AG04449 (cell line): ENCODE results near the gene RBM4.

Experiments used
- CTCF ChIA-PET: fragments of 350-600 bp; formaldehyde crosslinking; extraction: SDS; loops from one replicate; lab custom pipeline; 2021; ENCODE audit warnings: antibody characterized with exemption; lab: Yijun Ruan, JAX
- POLR2A ChIA-PET: fragments of 400-600, 350-600 bp; formaldehyde crosslinking; extraction: SDS; loops from one replicate; lab custom pipeline; 2020; ENCODE audit warnings: antibody characterized with exemption, inconsistent platforms; lab: Yijun Ruan, JAX
- DNase-seq: peaks from one replicate; pipeline ENCODE4 v3.0.0-alpha.2; 2010; ENCODE audit warnings: low read depth, low spot score
- H3K4me3 ChIP-seq: 2 replicates; pipeline ENCODE4 v1.5.1; 2011; ENCODE audit warnings: low read depth, mild to moderate bottlenecking, control low read depth, low read length
- CTCF ChIP-seq: IDR thresholded peaks from one replicate; pipeline ENCODE4 v1.5.1; 2011; ENCODE audit warnings: mild to moderate bottlenecking, moderate library complexity, low read length, control low read depth, inconsistent platforms; ENCODE audit not compliant: insufficient read depth; ENCODE audit errors: missing control alignments

RBM4 gene

DNA sequence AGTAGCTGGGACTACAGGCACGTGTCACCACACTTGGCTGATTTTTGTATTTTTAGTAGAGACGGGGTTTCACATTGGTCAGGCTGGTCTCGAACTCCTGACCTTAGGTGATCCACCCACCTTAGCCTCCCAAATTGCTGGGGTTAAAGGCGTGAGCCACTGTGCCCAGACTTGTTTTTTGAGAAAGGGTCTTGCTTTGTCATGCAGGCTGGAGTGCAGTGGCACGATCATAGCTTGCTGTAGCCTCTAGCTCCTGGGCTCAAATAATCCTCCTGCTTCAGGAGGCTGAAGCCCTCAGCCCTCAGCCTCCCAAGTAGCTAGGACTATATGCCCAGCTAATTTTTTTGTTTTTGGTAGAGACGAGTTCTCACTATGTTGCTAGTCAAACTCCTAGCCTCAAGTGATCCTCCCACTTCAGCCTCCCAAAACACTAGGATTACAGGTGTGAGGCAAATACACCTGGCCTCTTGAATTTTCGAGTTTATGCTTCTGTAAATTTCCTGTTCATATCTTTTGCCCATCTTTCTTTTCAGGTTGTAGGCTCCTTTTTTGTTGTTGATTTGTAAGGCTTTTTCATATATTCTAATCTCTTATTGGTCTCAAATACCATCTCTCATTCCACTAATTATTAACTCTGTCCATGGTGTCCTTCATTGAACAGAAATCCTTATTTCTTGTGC is 42.6 kb downstream of the RBM4 start:
- no peak overlapping the region for H3K4me3 ChIP-seq
- CTCF ChIA-PET, result interaction anchor here (1.2 to 7.0 kb wide), 5 partner anchors 11 to 273 kb away, joined by 3 to 115 read pairs (median 35); no protein-coding TSS in a partner anchor
- POLR2A ChIA-PET, result no interaction called here
- no peak for TF ChIP-seq CTCF
- DNase-seq, result no peak

DNA sequence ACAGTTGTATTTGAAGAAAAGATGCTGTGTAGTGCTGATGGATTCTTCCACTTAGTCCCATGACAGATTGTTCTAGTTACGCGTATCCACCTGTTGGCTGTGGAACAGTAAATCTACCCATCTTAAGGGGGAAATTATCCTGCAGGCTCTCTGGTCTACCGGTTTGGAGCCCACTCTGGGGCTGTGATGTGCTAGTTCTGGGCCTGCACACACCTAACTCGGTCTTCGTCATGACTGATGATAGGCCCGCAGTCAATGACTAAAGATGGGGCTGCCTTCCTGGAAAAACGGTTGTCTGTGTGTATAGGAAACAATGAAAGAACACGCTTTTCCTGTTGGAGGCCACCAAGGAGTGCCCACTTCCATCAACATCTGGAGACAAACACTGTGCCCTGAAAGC is 45.4 kb downstream of the RBM4 start:
- no peak for DNase-seq
- CTCF ChIA-PET, result interaction anchor here (1.1 kb wide), 1 partner anchor 11 kb away, joined by 3 read pairs; no protein-coding TSS in a partner anchor
- POLR2A ChIA-PET, result no interaction called here

DNA sequence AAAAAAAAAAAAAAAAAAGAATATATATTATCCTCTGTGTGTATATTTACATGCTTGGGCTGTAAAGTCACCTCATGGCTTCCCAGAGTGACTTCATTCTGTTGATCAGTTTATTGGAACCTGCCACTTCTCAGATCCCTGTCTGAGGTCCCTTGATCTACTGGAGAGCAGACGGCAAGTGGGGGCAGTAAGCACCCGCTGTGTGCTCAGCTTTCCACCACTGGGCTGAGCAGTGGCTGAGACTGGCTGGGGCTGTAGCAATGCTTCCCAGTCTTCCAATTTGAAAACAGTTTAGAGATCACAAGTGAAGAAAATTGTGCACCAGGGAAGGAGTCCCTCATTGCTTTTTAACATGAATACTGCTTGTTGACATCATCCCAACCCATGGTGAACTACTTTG is 46.1 kb downstream of the RBM4 start:
- no peak overlapping the region for H3K4me3 ChIP-seq
- TF ChIP-seq CTCF, result no peak
- ChIA-PET CTCF (interaction anchor here (1.1 to 1.6 kb wide), 2 partner anchors 9 to 11 kb away, joined by 3 to 6 read pairs; no protein-coding TSS in a partner anchor), POLR2A (no interaction called here)
- no peak for DNase-seq

More for the DNA sequence above, 45.4 kb downstream of the RBM4 start:
- no peak for TF ChIP-seq CTCF
- H3K4me3 ChIP-seq, result no peak overlapping the region

DNA sequence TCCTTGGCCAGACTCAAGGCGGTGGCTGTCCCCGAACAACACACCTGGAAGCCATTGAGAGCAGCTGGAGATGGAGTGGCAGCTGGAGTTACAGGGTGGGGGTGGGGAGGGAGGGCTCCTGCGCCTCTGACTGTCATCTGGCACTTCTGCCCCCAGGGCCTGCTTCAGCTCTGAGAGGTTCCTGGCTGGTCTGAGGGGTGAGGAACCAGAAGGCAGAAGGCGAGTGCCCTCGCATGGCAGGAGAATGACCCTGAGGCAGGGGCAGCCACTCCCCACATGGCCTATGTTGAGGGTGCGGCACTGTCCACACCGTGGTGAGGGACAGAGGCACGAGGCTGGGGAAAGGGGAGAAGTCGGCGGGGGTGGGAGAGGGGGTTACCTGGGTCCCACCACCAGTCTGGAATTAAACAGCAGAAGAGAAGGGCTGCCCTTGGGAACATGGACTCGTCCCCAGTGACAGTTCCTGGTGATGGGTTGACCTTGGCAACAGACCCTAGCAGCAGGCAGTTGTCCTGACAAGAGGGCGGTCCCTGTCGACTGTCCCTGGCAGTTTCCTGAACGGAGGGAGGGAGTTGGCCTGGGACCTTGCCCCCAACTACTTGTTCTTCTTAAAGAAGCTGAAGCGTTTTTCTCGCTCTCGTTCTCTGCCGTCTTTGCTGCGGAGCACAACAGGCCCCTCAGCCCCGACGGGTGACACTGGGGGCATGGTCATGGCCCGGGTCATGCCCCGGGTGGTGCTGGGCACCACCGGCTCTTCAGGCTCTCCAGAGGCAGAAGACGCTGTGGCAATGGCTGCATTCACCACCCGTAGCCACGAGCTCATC is 47.0 kb downstream of the RBM4 start:
- ChIA-PET POLR2A (no interaction called here), CTCF (interaction anchor here (0.6 to 1.6 kb wide), 6 partner anchors 8 to 149 kb away, joined by 3 to 6 read pairs (median 3); partner anchors contain the start of gene RBM4B)
- no peak for DNase-seq
- TF ChIP-seq CTCF, result no peak
- no peak overlapping the region for H3K4me3 ChIP-seq

DNA sequence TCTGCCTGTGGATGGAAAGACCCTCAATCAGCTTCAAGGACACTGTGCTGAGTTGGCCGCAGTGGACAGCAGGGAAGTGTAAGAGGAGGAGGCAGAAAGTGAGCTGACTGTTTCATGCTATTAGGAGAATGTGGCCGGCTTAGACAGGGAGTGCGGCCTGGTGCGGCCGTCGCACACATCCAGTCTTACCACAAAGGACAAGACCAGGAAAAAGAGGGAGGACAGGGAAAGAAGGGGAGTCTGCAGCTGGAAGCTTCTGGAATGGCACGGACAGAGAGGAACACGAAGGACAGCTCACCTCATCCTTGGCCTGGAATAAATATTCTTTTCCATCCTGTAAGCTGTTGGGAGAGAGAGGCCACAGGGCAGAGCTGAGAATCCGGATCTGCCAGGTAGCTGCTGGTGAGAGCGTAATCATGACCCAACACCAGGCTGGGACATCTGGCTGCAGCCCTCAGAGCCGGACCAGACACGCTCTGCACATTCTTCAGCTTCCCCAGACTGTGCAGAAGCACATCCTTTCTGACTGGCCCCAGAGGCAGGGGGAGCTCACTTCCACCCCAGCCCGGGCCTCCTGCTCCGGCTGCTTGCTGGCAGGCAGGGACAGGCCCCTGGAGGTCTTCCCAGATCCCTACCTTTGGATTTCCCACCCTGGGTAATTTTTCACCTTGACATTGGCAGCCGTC is 47.7 kb downstream of the RBM4 start:
- H3K4me3 ChIP-seq, result no peak overlapping the region
- no peak for TF ChIP-seq CTCF
- ChIA-PET POLR2A (no interaction called here), CTCF (interaction anchor here (0.6 to 1.6 kb wide), 5 partner anchors 8 to 148 kb away, joined by 3 to 6 read pairs (median 3); partner anchors contain the start of gene RBM4B)
- no peak for DNase-seq
